ENCODE measurements around the gene OPRD1.
"Not testable (repeated sequence)": the region's sequence is repeated elsewhere in the genome, so short reads cannot be mapped to it uniquely, and the experiment has no call there.

The OPRD1 gene

GRCh38 chr1:28855969-28856368, 44.0 kb downstream of the OPRD1 start:
- DNase-seq (ENCODE audit: insufficient read length): no peak
- FAIRE-seq: no peak
- TF ChIP-seq TAF1 (IDR thresholded peaks at IDR 0.05; ENCODE audit: borderline replicate concordance, low read depth, low read length): no peak
- no peak for TF ChIP-seq POLR2AphosphoS5 (IDR thresholded peaks at IDR 0.05; ENCODE audit: low read depth, low read length)

GRCh38 chr1:28860332-28861073, 48.5 kb downstream of the OPRD1 start:
- no peak for TF ChIP-seq POLR2A (IDR thresholded peaks at IDR 0.05; ENCODE audit: low read depth, low read length)
- no peak for TF ChIP-seq TAF1 (IDR thresholded peaks at IDR 0.05; ENCODE audit: borderline replicate concordance, low read depth, low read length)
- no peak for TF ChIP-seq POLR2AphosphoS5 (IDR thresholded peaks at IDR 0.05; ENCODE audit: low read depth, low read length)
- DNase-seq (ENCODE audit: insufficient read length) (no peak), FAIRE-seq (no peak)

- DNase-seq (ENCODE audit: insufficient read length): no peak
- TF ChIP-seq TAF1 (IDR thresholded peaks at IDR 0.05; ENCODE audit: borderline replicate concordance, low read depth, low read length) (no peak), POLR2AphosphoS5 (IDR thresholded peaks at IDR 0.05; ENCODE audit: low read depth, low read length) (no peak), POLR2A (IDR thresholded peaks at IDR 0.05; ENCODE audit: low read depth, low read length) (no peak)
- FAIRE-seq: no peak
These were observed 50.8 kb downstream of the OPRD1 start for GRCh38 chr1:28862571-28863403.

- FAIRE-seq (no peak), DNase-seq (ENCODE audit: insufficient read length) (no peak)
- no peak for TF ChIP-seq POLR2AphosphoS5 (IDR thresholded peaks at IDR 0.05; ENCODE audit: low read depth, low read length)
- TF ChIP-seq POLR2A (IDR thresholded peaks at IDR 0.05; ENCODE audit: low read depth, low read length): no peak
- TF ChIP-seq TAF1 (IDR thresholded peaks at IDR 0.05; ENCODE audit: borderline replicate concordance, low read depth, low read length): no peak
These were observed 52.7 kb downstream of the OPRD1 start for GRCh38 chr1:28864695-28865094.

GRCh38 chr1:28865997-28866650, 54.2 kb downstream of the OPRD1 start:
- TF ChIP-seq POLR2AphosphoS5 (IDR thresholded peaks at IDR 0.05; ENCODE audit: low read depth, low read length) (no peak), POLR2A (IDR thresholded peaks at IDR 0.05; ENCODE audit: low read depth, low read length) (no peak), TAF1 (IDR thresholded peaks at IDR 0.05; ENCODE audit: borderline replicate concordance, low read depth, low read length) (no peak)
- no peak for FAIRE-seq
- DNase-seq (ENCODE audit: insufficient read length): no peak

- TF ChIP-seq TAF1 (IDR thresholded peaks at IDR 0.05; ENCODE audit: borderline replicate concordance, low read depth, low read length) (no peak), POLR2A (IDR thresholded peaks at IDR 0.05; ENCODE audit: low read depth, low read length) (no peak), POLR2AphosphoS5 (IDR thresholded peaks at IDR 0.05; ENCODE audit: low read depth, low read length) (no peak)
- no peak for DNase-seq (ENCODE audit: insufficient read length)
- no peak for FAIRE-seq
These were observed 55.9 kb downstream of the OPRD1 start for GRCh38 chr1:28867850-28868249.

- DNase-seq (ENCODE audit: insufficient read length): no peak
- FAIRE-seq: no peak
- TF ChIP-seq TAF1 (IDR thresholded peaks at IDR 0.05; ENCODE audit: borderline replicate concordance, low read depth, low read length): no peak
- TF ChIP-seq POLR2A (IDR thresholded peaks at IDR 0.05; ENCODE audit: low read depth, low read length): no peak
- TF ChIP-seq POLR2AphosphoS5 (IDR thresholded peaks at IDR 0.05; ENCODE audit: low read depth, low read length): no peak
These were observed 58.0 kb downstream of the OPRD1 start for GRCh38 chr1:28869952-28870351.

- DNase-seq (ENCODE audit: insufficient read length) (no peak), FAIRE-seq (no peak)
- TF ChIP-seq POLR2AphosphoS5 (IDR thresholded peaks at IDR 0.05; ENCODE audit: low read depth, low read length) (no peak), POLR2A (IDR thresholded peaks at IDR 0.05; ENCODE audit: low read depth, low read length) (no peak), TAF1 (IDR thresholded peaks at IDR 0.05; ENCODE audit: borderline replicate concordance, low read depth, low read length) (no peak)
These were observed 59.8 kb downstream of the OPRD1 start for GRCh38 chr1:28871631-28872401.

GRCh38 chr1:28875134-28875533, 63.2 kb downstream of the OPRD1 start:
- not testable (repeated sequence) for DNase-seq (ENCODE audit: insufficient read length); FAIRE-seq

- TF ChIP-seq POLR2AphosphoS5 (IDR thresholded peaks at IDR 0.05; ENCODE audit: low read depth, low read length) (no peak), TAF1 (IDR thresholded peaks at IDR 0.05; ENCODE audit: borderline replicate concordance, low read depth, low read length) (no peak), POLR2A (IDR thresholded peaks at IDR 0.05; ENCODE audit: low read depth, low read length) (no peak)
- FAIRE-seq (peak; percentile 96), DNase-seq (ENCODE audit: insufficient read length) (peak; percentile 60)
These were observed 65.3 kb downstream of the OPRD1 start for GRCh38 chr1:28877132-28877781.

GRCh38 chr1:28878796-28879195, 66.8 kb downstream of the OPRD1 start:
- DNase-seq (ENCODE audit: insufficient read length): no peak
- no peak for FAIRE-seq
- no peak for TF ChIP-seq POLR2AphosphoS5 (IDR thresholded peaks at IDR 0.05; ENCODE audit: low read depth, low read length)
- no peak for TF ChIP-seq TAF1 (IDR thresholded peaks at IDR 0.05; ENCODE audit: borderline replicate concordance, low read depth, low read length)
- no peak for TF ChIP-seq POLR2A (IDR thresholded peaks at IDR 0.05; ENCODE audit: low read depth, low read length)
